Spleen (tissue), 11 donors: ENCODE measurements around the gene IL32. TPM values are rescaled to one million over a fixed set of nuclear protein-coding genes. Genes with fewer than 3 reads are reported as not detected.
A peak's percentile ranks its signal among the peaks of the same experiment; 100 is the strongest.

Source experiments
- DNase-seq: peaks from one replicate; pipeline ENCODE4 v3.0.0-alpha.2; 2020
- H3K27ac ChIP-seq, 8 donors: fragments of 200-600 bp; sonication (generic) in 7 of 8; 1 replicate in 4 of 8; 2 replicates in 4 of 8; pipeline versions ENCODE4 v1.5.0 to v1.8.0; 2016 to 2021; ENCODE audit warnings: inconsistent platforms in 4 of 8, mild to moderate bottlenecking in 4 of 8, moderate library complexity in 1 of 8
- H3K27me3 ChIP-seq, 7 donors: fragments of 200-600 bp; sonication (generic) in 6 of 7; replicated peaks in 1 of 7; 1 replicate in 4 of 7; 2 replicates in 3 of 7; pipeline versions ENCODE4 v1.5.0 to v1.8.0; 2016 to 2021; ENCODE audit warnings: inconsistent platforms in 3 of 7, mild to moderate bottlenecking in 1 of 7
- H3K36me3 ChIP-seq, 6 donors: fragments of 200-600 bp; sonication (generic) in 5 of 6; 1 replicate in 4 of 6; 2 replicates in 2 of 6; pipeline versions ENCODE4 v1.5.0 to v1.8.0; 2016 to 2021; ENCODE audit warnings: inconsistent platforms in 2 of 6
- H3K4me1 ChIP-seq, 6 donors: fragments of 200-600 bp; sonication (generic) in 5 of 6; 1 replicate in 3 of 6; 2 replicates in 3 of 6; pipeline versions ENCODE4 v1.5.0 to v1.8.0; 2016 to 2021; ENCODE audit warnings: inconsistent platforms in 3 of 6
- H3K4me3 ChIP-seq, 8 donors: fragments of 200-600 bp; sonication (generic) in 7 of 8; 1 replicate in 4 of 8; 2 replicates in 4 of 8; pipeline versions ENCODE4 v1.5.0 to v1.8.0; 2016 to 2021; ENCODE audit warnings: inconsistent platforms in 4 of 8, mild to moderate bottlenecking in 4 of 8, moderate library complexity in 2 of 8
- H3K9me3 ChIP-seq, 8 donors: fragments of 200-600 bp; sonication (generic) in 7 of 8; 1 replicate in 4 of 8; 2 replicates in 4 of 8; pipeline versions ENCODE4 v1.5.0 to v1.8.0; 2016 to 2021; ENCODE audit warnings: inconsistent platforms in 4 of 8
- CTCF ChIP-seq, 11 experiments: fragments of 200-600 bp in 7 of 11; fragments of 450-650 bp in 4 of 11; sonication (generic) in 4 of 11; IDR thresholded peaks in 8 of 11; conservative IDR thresholded peaks in 3 of 11; 1 replicate in 7 of 11; 2 replicates in 4 of 11; pipeline versions ENCODE4 v1.4.0 to v1.8.0; 2016 to 2021; ENCODE audit warnings: antibody characterized with exemption in 11 of 11, inconsistent platforms in 4 of 11, mild to moderate bottlenecking in 1 of 11
- POLR2A ChIP-seq, 3 donors: fragments of 450-650 bp; IDR thresholded peaks; one replicate each; pipeline ENCODE4 v1.5.1; 2017; ENCODE audit warnings: antibody characterized with exemption in 3 of 3, mild to moderate bottlenecking in 1 of 3
- POLR2AphosphoS5 ChIP-seq, 3 donors: sonication (generic); formaldehyde crosslinking; IDR thresholded peaks; one replicate each; pipeline ENCODE4 v1.5.1; 2017; ENCODE audit warnings: antibody characterized with exemption in 3 of 3
- WGBS, 5 donors: extraction: QIAGEN DNeasy Blood & Tissue Kit in 3 of 5; methylation state at CpG; one replicate each; pipeline versions ENCODE4 v1.1.5 to v1.1.7; 2013 to 2018; 5-methylcytosine and 5-hydroxymethylcytosine counted together
- intact Hi-C: fragments of 100-400 bp; cut with DNase I; formaldehyde crosslinking; loops from one replicate; pipeline ENCODE4 v1.15.0; 2023; ENCODE audit warnings: low total_unique reads
- polyA plus RNA-seq, 3 donors: library from polyadenylated mRNA; stranded (reverse); fragments of 200-250 nt; gene quantifications; one replicate each; pipeline ENCODE4 v1.2.1, GENCODE V29; 2013
- total RNA-seq, 7 donors: library from RNA; depleted of rRNA in 3 of 7; stranded (reverse); fragments of >200 nt in 3 of 7; fragmentation: NEBNext Ultra II Directional in 4 of 7; extraction: Animal tissue kit (Norgen Biotek cat#: 25700) in 4 of 7; gene quantifications; one replicate each; pipeline versions ENCODE4 v1.1.0 to v1.2.1, GENCODE V29; 2016 to 2021
- donor health status: healthy with polysubstance abuse.
- donor health status: DM: no; HTN: no; CAD: no; lungs with moderate emphysema.
- donor health status: DM: no; HTN: no; CAD: no.
- donor health status: Bipolar disorder and iron deficiency.
- donor health status: healthy.
- donor health status: DM: no; HTN: no; CAD: no.
- donor health status: DM: yes; HTN: yes; CAD: no.

IL32 gene
- total and polyA plus RNA-seq, 10 donors = 171 to 624 (median 293) TPM

DNA sequence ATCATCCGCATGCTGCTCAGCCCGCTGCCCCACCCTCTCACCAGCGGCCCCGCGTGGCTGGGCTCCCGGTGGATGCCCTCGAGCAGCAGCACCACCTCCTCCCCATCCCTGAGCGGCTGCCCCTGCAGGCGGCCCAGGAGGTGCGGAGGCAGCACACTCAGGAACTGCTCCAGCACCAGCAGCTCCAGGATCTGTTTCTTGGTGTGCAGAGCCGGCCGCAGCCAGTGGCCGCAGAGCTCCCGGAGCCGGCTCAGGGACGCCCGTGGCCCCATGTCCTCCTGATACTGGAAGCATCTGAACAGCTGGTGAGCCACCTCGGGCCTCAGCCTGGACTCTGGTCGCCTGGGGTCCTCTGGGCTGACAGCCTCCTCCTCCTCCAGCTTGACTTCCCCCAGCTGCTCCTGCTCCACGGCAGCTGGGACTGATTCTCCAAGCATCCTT lies 27.1 kb downstream of the IL32 start:
- Histone ChIP-seq H3K27me3 (peaks cover 0 to 6% (median 0%) of the 10 kb centered on the region in 7 donors), H3K9me3 (no peaks in the 10 kb centered on the region), H3K4me3 (no peak overlapping the region), H3K36me3 (no peaks in the 10 kb centered on the region), H3K4me1 (peaks cover 10 to 74% (median 39%) of the 10 kb centered on the region in 6 donors), H3K27ac (no peak overlapping the region)
- peak; percentile 71 for DNase-seq
- intact Hi-C loops = no loop called here
- TF ChIP-seq POLR2A (IDR thresholded peaks at IDR 0.05) (no peak), POLR2AphosphoS5 (IDR thresholded peaks at IDR 0.05) (no peak), CTCF (IDR thresholded peaks at IDR 0.05 in 8 of 11, conservative IDR thresholded peaks at IDR 0.05 in 3 of 11) (no peak)
- WGBS, 5 donors = 75 to 92% (median 84%) methylated on average over 14 to 20 of the region's 20 CpGs

DNA sequence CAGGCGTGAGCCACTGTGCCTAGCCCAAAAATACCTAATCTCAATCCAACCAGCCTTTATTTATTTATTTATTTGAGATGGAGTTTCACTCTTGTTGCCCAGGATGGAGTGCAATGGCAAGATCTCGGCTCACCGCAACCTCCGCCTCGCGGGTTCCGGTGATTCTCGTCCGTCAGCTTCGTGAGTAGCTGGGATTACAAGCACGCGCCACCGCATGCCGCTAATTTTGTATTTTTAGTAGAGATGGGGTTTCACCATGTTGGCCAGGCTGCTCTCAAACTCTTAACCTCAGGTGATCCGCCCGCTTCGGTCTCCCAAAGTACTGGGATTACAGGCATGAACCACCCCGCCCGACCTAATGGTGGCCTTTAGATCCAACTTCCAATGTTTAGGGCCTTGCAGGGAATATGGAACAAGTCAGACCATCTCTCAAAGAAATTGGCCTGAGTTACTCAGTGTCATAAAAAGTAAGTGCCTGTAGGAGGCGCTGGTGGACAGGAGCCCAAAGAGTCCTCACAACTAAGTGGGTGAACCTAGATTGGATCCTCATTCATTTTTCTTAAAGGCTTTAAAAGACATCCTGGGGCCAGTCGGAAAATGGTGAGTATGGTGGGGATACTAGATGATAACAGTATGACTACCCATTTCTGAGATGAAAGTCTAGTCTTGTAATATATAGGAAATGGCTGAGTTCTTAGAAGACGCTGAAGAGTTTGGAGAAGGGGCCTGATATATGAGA lies 29.0 kb downstream of the IL32 start:
- Histone ChIP-seq H3K27ac (no peak overlapping the region), H3K4me1 (peaks cover 9 to 60% (median 29%) of the 10 kb centered on the region in 6 donors), H3K27me3 (peaks cover 0 to 6% (median 0%) of the 10 kb centered on the region in 7 donors), H3K9me3 (no peaks in the 10 kb centered on the region), H3K36me3 (no peaks in the 10 kb centered on the region), H3K4me3 (no peak overlapping the region)
- 79 to 93% (median 87%) methylated on average over 22 of the region's 22 CpGs for WGBS, 5 donors
- intact Hi-C loops = no loop called here
- DNase-seq = peak; percentile 48
- TF ChIP-seq POLR2AphosphoS5 (IDR thresholded peaks at IDR 0.05) = no peak
- peak in 9 of 11 experiments; percentile 33 to 64 (median 54) for TF ChIP-seq CTCF (IDR thresholded peaks at IDR 0.05 in 8 of 11, conservative IDR thresholded peaks at IDR 0.05 in 3 of 11)

GRCh38 chr16:3095869-3096268 lies 30.4 kb downstream of the IL32 start:
- no peaks in the 10 kb centered on the region for H3K9me3 ChIP-seq
- H3K4me3 ChIP-seq = no peak overlapping the region
- peaks cover 0 to 6% (median 0%) of the 10 kb centered on the region in 7 donors for H3K27me3 ChIP-seq
- DNase-seq = peak; percentile 89
- H3K36me3 ChIP-seq = no peaks in the 10 kb centered on the region
- TF ChIP-seq POLR2AphosphoS5 (IDR thresholded peaks at IDR 0.05) (peak in 1 of 3 donors; percentile 15), CTCF (IDR thresholded peaks at IDR 0.05 in 8 of 11, conservative IDR thresholded peaks at IDR 0.05 in 3 of 11) (peak in 8 of 11 experiments; percentile 21 to 55 (median 44)), POLR2A (IDR thresholded peaks at IDR 0.05) (no peak)
- WGBS, 5 donors = 2 to 18% (median 6%) methylated on average over 4 of the region's 4 CpGs
- peak overlapping the region in 6 of 8 donors; percentile 25 to 67 (median 54) for H3K27ac ChIP-seq
- H3K4me1 ChIP-seq = peaks cover 19 to 62% (median 42%) of the 10 kb centered on the region in 6 donors
- intact Hi-C loops = no loop called here

DNA sequence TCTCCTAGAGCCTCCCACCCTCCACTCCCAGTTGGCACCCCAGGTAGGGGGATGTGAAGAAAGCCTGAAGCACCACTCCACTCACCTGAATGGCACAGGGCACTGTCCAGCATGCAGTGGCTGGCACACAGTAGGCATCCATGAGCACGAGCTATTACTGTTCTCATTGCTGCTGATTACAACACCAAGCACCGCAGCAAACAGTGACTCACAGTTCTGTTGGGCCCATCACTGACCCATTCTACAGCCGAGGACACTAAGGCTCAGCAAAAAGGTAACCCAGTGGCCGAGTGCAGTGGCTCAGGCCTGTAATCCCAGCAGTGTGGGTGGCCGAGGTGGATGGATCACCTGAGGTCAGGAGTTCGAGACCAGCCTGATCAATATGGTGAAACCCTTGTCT lies 30.9 kb downstream of the IL32 start:
- DNase-seq = peak; percentile 61
- peaks cover 0 to 6% (median 0%) of the 10 kb centered on the region in 7 donors for H3K27me3 ChIP-seq

More for the DNA sequence above, 30.9 kb downstream of the IL32 start:
- H3K9me3 ChIP-seq = no peaks in the 10 kb centered on the region
- intact Hi-C loops = no loop called here
- TF ChIP-seq POLR2A (IDR thresholded peaks at IDR 0.05) (no peak), POLR2AphosphoS5 (IDR thresholded peaks at IDR 0.05) (no peak), CTCF (IDR thresholded peaks at IDR 0.05 in 8 of 11, conservative IDR thresholded peaks at IDR 0.05 in 3 of 11) (no peak)
- WGBS, 5 donors = 73 to 94% (median 82%) methylated on average over 6 of the region's 6 CpGs
- H3K4me1 ChIP-seq = peaks cover 24 to 62% (median 44%) of the 10 kb centered on the region in 6 donors
- H3K27ac ChIP-seq = peak overlapping the region in 6 of 8 donors; percentile 25 to 67 (median 54)
- no peaks in the 10 kb centered on the region for H3K36me3 ChIP-seq
- H3K4me3 ChIP-seq = no peak overlapping the region
